Activated effector memory CD4-positive, alpha-beta T cell treated with anti-CD3 and anti-CD28 coated beads, Interleukin-2, amount 50 U/mL, for 16 hours (primary cell): ENCODE results near the gene KMT5C.

Experiments used
- DNase-seq: peaks from one replicate; pipeline ENCODE4 v3.0.0-alpha.2; 2020

The KMT5C gene

DNA sequence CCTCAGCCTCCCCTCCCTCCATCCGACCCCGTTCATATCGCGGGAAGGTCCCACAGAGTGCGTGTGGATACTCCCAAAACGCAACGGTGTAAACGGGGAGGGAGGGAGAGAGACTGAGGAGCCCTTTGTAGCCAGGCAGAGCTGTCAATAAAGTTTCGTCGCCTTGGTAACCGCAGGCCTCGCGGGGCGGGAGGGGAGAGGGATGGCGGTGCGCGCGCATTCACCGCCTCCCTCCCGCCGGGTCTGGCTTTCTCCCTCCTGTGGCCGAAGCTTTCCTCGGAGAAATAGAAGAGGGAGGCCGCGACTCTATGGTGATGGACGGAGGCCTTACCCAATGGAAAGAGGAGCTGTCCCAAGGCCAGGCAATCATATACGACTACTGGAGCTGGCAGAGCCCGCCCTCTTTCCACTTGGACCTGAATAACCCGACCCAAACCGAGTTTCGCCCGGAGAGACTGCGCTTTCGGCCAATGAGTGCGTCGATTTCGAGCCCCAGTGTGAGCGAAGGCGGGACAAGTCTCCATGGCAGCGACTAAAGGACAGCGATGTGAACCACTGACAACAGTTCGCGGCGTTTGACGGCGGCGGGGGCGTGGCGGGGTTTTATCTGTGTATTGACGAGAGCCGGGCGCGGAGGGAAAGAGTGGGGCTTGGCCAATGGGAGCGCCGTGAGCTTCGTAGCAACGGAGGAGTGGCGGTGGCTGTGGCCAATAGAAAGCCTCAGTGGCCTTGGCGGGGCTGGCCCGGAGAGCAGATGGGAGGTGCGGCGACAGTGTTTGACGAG, at the start of gene KMT5C:
KMT5C (plus strand) TSS at position 772 of the 784 bp plus-strand sequence. CDS start 2,061 bp downstream, outside the sequence.
- peak; percentile 100 for DNase-seq

DNA sequence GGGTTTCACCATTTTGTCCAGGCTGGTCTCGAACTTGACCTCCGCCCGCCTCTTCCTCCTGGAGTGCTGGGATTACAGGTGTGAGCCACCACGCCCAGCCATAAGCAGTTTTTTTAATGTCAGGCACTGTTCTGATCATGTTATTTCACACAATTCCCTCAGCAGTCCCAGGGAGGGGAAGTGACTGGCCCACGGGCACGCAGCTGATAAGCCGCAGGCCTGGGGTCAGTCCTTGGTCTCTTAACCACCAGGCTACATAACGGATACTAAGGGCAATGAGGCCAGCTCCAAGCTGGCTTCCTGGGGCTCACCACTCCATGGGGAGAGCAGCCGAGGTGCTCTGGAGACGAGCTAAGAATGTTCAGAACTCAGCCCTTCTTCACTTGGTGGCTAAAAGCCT, 42.4 kb upstream of the KMT5C start:
- DNase-seq = no peak

DNA sequence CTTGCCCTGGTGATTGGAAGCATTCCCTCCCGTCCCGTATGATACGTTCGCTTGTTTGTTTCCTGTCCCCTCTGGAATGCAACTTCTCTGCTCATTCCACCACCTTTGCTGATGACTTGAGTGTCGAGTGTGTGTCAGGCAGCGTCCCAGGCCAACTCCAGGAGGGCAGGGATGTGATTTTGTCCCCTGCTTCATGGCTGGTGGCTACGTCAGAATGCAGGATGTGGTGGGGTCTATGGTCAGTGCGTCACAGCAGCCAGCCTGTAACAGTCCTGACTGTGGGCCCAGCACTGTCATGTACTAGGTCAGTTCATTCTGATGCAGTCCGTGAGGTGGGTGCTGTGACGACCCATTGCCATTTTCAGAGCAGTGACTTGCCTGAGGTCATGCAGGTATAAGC, 39.7 kb upstream of the KMT5C start:
- DNase-seq = no peak

DNA sequence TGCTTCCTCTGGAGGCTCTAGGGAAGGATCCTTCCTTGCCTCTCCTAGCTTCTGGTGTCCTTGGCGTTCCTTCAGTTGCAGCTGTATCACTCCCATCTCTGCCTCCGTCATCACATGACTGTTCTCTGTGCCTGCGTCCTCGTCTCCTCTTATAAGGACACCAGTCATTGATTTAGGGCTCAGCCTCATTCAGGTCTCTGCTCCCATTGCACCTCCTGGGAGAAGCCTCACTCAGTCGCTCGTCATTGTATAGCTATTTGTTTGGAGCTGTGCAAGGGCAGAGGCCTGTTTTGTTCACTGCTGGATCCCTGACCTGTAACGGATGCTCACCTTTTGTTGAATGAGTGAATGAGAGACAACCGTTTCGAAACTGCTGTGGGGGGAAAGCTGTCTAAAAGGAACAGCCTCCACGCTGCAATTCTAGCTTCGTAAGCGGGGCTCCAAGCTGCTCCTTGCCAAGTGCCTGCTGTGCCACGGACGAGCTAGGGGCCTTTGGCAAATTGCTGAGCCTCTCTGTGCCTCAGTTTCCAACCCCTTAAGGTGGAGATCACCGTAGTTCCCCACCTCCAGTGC, 38.7 kb upstream of the KMT5C start:
- no peak for DNase-seq

DNA sequence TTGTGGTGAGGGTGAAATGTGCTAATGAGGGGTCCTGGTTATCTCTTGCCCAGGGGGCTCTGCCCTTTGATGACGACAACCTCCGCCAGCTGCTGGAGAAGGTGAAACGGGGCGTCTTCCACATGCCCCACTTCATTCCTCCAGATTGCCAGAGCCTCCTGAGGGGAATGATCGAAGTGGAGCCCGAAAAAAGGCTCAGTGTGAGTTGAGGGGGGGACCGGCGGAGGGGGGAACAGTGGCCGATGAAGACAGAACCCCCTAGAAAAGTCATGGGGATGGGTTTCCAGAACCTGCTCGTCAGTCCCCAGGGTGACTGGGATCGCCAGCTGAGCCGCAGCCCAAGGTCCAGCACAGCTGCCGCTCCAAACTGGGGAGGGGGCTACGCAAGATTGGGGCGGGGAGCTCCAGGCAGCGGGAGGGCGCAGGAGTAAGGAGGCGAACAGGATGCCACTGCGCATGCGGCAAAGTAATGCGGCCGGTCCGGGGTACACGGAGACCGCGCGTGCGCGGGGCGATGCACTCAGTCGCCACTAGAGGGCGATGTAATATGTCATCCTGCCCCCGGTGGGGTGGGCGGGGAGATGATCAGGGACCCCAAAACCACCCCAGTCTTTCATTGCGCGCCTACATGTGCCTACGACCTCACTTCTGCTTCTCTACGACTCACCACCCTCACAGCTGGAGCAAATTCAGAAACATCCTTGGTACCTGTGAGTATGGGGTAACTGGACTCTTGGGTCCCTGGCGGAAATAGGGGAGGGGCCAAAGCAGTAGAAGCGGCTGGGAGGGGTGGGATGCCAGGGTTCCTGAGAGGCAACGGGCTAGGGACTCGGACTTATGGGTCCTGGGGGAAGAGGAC, 38.0 kb upstream of the KMT5C start:
- DNase-seq = peak; percentile 98

DNA sequence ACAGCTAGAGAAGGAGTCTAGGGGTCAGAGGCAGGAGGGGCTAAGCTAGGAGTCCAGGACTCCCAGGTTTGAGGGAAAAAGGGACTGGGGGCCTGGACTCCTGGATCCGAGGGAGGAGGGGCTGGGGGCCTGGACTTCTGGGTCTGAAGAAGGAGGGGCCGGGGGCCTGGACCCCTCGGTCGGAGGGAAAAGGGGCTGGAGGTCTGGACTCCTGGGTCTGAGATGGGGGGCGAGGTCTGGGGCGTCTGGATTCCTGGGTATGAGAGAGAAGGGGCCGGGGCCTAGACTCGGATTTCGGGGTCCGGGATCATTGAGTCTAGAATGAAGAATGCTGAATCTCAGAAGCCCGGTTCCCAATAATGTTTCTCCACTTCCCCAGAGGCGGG, 37.4 kb upstream of the KMT5C start:
- no peak for DNase-seq

DNA sequence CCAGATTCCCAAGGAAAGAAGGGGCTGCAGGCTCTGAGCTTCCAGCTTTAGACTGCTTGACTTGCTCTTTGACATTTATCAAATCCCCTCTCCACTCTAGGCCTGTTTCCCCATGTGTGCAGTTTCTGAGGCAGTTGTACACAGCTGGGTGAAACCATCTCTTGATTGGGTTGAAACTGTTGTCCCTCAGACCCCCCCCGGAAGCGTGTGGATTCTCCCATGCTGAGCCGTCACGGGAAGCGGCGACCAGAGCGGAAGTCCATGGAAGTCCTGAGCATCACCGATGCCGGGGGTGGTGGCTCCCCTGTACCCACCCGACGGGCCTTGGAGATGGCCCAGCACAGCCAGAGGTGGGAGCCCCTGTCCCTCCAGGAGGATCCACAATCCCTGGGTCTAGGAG, 36.2 kb upstream of the KMT5C start:
- DNase-seq = no peak

DNA sequence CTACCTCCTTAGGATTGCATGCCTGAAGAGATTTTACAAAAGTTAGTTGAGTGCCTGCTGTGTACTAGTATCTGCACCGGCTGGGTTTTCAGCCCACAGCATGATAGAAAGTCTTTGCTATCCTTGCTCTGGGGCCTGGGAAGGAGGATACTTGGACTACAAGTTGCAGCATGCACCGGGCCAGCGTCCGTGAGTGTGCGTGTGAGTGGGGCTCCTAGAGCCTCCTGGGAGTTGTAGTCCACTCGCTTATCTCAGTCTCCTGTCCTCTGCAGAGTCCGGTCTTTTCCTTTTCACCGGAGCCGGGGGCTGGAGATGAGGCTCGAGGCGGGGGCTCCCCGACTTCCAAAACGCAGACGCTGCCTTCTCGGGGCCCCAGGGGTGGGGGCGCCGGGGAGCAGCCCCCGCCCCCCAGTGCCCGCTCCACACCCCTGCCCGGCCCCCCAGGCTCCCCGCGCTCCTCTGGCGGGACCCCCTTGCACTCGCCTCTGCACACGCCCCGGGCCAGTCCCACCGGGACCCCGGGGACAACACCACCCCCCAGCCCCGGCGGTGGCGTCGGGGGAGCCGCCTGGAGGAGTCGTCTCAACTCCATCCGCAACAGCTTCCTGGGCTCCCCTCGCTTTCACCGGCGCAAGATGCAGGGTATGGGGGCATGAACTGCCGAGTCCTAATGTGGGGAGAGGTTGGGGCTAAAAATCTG, 35.2 kb upstream of the KMT5C start:
- DNase-seq = peak; percentile 64

DNA sequence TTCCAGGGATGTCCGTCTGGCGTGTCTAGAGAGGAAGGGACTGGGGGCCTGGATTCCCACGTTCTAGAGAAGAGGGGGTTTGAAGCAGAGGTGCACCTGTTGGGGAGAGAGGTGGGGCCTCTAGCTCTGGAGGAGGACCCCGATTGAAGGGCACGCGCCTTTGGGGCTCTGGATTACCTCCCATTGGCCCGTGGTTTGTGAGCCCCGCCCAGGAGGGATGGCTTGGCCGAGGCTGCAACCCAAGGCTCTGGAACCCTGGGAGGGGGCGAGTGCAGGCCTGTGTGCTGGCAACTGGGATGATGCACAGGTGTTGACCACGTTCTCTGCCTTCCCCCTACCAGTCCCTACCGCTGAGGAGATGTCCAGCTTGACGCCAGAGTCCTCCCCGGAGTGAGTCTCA, 34.7 kb upstream of the KMT5C start:
- no peak for DNase-seq

DNA sequence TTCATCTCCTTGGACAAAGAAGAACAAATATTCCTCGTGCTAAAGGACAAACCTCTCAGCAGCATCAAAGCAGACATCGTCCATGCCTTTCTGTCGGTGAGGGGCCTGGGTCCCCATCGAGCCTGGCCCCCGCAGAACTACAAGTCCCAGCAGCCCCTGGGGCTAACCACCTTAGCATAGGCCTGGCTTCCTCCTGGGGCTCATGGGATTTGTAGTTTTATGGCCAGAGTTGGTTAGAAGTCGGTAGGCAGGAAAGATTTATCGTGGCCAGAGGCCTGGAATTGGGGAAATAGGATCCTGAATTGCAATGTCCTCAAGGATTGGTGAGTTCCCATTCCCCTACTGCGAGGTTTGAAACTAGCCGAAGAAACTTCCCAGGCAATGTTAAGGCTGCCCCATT, 34.2 kb upstream of the KMT5C start:
- peak; percentile 84 for DNase-seq

DNA sequence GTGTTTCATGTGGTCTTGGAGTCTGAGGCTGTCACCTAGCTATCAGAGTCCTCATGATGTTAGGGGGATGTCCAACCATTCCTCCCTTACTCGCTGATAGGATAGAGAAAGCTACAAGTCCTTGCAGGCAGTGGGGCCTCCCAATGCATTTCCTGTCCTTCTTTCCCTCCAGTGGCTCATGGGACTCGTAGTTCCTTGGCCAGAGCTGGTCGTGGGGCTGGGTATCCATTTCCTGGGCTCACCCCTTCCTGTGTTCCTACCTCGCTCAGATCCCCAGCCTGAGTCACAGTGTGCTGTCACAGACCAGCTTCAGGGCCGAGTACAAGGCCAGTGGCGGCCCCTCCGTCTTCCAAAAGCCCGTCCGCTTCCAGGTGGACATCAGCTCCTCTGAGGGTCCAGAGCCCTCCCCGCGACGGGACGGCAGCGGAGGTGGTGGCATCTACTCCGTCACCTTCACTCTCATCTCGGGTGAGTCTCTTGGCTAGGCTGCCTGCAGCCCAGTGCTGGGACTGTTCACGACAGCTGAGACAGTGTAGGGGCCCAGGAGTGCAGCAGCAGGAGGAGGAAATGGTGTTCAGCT, 33.6 kb upstream of the KMT5C start:
- no peak for DNase-seq

DNA sequence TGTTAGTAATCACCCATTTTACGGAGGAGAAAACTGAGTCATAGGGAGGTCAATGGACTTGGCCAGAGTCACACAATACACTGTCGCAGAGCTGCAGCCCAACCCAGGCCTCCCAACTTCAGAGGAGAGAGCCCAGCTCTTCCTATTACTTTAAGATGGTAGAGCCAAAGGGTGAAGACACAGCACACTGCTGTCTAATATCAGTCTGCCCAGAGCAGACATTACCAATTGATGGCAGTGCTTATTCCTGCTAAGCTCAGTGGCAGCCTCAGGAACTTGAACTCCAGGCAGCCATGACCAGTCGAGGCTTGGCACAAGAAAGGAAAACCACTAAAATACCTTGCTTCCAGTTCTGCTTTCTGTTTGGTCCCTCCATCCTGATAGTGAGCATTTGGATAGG, 33.0 kb upstream of the KMT5C start:
- no peak for DNase-seq

DNA sequence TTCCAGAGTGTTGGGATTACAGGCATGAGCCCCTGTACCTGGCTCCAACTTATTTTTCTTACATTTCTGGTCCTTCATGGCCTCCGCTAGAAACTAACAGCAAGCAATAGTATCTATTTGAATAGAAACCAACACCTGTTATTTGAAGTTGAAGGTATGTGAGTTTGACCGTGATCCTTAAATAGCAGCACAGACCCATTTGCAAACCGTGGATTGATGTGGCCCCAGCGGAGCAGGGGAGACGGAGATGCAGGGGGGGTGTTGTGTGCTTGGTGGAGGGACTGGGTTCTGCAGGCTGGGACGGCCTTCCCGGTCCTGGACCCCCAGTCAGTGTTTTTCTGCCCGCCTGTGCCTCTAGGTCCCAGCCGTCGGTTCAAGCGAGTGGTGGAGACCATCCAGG, 31.4 kb upstream of the KMT5C start:
- no peak for DNase-seq

DNA sequence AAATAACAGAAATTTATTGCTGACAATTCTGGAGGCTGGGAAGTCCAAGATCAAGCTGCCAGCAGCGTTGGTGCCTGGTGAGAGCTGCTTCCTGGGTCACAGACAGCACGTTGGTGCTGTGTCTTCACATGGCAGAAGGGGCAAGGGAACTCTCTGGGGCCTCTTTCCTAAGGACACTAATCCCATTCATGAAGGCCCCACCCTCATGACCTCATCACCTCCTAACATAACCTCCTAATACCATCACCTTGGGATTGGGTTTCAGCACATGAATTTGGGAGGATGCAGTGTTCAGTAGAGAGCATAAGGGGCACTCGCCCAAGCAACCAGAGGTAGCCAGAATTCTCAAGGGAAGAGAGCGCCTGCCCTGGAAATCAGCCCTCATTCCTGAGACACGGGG, 30.2 kb upstream of the KMT5C start:
- no peak for DNase-seq

DNA sequence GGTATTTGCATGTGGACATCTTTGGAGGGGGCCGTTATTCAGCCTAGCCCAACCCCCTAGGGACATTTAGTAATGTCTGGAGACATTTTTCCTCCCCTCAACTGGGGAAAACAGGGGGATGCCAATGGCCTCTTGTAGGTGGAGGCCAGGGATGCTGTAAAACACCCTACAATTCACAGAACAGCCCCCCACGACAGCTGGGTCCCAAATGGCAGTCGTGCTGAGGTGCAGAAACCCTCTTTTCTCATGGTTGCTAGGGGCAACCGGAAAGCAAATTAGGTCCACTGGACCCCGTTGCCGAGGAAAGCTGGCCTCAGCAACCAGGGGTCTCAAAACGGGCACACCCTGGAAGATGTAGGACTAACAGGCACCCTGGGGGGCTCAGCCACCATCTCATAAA, 29.2 kb upstream of the KMT5C start:
- DNase-seq = no peak

DNA sequence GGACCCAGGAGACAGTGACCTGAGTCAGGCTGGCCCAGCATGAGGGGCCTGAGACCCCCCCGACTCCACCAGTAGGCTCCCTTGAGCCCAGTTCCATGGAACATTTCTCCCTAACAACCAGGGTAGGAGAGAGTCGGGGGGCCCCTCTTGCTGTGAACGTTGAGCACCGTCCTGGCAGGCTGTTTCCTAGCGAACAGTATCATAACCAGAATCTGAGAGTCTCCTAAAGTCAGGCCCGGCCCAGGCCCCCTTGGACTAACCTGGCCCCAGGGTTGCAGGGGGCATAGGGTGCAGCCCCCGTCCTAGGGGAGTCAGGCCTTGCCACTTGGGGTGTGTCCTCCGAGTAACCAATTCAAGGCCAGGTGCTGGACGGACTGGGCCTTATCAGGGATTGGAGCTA, 28.3 kb upstream of the KMT5C start:
- DNase-seq = no peak

DNA sequence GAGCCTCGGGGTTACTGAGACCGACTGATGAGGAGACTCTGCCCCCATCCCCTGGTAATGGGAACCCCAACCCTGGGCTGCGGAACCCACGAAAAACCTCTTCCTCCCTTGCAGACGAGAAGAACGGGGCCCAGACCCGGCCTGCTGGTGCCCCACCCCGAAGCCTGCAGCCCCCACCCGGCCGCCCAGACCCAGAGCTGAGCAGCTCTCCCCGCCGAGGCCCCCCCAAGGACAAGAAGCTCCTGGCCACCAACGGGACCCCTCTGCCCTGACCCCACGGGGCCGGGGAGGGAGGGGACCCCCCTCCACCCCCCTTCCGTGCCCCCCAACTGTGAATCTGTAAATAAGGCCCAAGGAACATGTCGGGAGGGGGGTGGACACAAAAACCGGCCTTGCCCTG, 27.9 kb upstream of the KMT5C start:
- DNase-seq = no peak

DNA sequence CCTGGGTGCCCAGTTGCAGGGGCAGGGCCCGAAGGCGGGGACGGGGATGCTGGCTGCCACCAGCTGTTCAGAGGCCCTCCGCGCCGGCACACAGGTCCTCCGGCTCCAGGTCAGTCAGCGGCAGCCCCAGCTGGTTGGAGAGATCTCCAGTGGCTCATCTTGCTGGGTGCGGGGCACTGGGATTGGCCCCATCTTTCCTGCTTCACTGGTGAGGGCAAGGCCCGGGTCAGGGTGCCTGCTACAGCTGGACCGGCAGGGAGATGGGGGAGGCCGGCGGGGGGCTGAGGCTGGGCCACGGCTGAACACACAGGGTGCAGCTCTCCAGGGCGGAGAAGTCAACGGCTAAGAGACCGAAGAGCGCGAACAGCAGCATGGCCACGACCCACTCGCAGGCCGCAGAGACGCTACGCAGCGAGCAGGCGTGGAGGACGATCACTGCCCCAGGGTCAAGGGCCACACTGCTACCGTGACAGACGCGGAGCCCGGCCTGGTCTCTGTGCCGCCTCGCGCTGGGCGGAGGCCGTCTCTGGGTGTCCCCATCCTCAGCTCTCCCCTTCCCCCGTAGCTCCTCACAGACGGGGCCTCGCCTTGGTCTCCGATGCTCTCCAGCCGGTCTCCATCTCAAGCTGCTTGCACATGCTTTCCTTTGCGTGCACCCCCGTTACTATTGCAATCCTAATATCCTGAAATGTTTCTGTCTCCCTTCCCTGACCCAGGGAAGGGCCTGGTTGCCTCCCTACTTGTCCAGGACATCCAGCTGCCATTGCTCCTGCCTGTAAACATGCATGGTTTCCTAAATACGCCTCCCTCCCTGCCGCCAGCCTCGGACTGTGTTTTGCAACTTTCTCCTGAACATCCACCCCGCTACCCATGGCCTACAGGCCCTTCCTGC, 26.8 kb upstream of the KMT5C start:
- no peak for DNase-seq

DNA sequence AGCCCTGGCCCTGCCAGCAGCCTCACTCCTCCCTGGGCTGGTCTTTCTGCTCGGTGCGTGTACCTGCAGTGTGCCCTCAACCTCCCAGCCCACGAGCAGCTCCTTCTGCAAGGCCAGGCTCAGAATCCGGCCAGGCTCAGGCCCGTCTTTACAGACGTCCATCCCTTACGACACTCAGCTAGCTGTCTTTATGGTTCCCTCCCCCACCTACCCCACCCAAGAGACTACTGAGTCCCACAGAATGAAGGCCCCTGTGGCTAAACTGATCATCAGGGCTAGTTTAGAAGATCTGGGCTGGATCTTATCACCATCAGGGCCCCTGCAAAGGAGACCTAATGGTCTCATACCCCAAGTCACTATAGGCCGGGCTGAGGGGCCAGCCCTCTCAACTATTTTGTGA, 25.3 kb upstream of the KMT5C start:
- no peak for DNase-seq

DNA sequence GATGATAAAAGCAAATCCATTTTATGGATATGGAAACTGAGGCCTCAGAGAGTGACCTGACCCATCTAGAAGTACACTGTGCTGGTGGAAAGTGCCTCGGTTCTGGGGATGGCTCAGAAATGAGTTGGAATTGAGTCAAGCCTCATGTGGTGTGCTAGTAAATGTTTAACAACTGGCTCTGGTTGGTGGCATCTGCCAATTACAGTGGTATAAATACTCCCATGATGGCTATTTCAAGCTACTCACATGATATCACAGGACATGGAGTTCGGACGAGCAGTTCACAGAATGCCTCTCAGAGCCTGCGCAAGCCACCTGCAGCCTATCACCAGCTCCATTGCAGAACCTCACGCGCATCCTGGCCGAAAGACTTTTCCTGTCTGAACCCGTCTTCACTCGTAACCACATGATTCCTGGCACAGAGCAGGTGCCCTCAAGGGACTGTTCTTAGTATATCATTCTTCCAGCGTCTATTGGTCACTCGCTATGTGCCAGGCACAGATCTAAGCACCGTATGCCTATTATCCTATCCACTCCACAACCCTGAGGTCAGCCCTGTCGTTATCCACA, 23.6 kb upstream of the KMT5C start:
- DNase-seq = no peak

DNA sequence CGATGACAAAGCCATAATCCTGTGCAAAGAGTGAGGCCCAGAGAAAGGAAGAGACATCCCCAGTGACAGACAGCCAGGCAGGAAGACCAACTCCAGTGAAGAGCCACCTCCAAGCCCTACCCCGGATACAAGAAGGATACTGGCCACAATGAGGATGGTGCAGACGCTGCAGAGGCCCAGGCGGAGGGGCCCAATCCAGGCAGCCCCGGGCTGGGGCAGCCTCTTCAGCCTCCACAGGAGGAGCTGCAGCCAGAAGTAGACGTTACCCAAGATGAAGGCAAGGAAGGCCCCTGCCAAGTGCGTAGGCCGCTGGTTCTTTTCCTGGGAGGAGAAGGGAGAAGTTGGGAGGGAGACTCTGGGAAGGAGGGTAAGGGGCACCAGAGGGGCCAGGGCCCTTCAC, 23.0 kb upstream of the KMT5C start:
- no peak for DNase-seq

DNA sequence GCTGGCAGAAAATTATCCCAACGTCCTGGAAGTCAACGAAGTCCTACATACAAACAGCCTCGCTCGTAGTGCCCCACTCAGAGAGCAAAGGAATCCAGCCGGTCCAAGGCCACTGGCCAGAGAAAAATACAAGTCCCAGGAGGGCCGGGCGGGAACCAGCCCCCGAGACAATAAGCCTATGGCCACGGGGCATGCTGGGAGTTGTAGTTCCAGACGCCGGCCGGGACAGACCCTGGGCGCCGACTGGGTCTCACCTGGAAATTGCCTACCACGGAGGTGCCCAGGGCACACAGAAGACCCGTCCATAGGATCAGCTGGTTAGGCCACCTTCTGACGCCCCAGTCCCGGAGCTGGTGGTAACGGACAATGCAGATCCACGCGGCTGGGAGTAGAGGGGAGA, 19.9 kb upstream of the KMT5C start:
- no peak for DNase-seq
